Measurements from ENCODE around the gene SCEL. TPM values are rescaled to one million over a fixed set of nuclear protein-coding genes. Genes with fewer than 3 reads are reported as not detected.

SCEL gene
- total and polyA plus RNA-seq, 2 experiments from 2014 or later = not detected

- no peak overlapping the region for H3K27ac Mint-ChIP-seq
- Histone ChIP-seq H3K9me2 (ENCODE audit: insufficient read depth) (0 out of 2 replicates have a peak, but pooled peaks cover 2% of the 10 kb centered on the region), H3K4me2 (no peak overlapping the region), H3K4me1 (ENCODE audit: insufficient read depth) (no peaks in the 10 kb centered on the region), H3K36me3 (ENCODE audit: insufficient read depth) (no peaks in the 10 kb centered on the region), H3K4me3 (no peak overlapping the region), H4K20me1 (replicated peaks; ENCODE audit: insufficient read depth) (no peaks in the 10 kb centered on the region), H3K27me3 (ENCODE audit: insufficient read depth) (no peaks in the 10 kb centered on the region), H3K79me2 (replicated peaks; ENCODE audit: insufficient read depth) (no peaks in the 10 kb centered on the region), H3K27ac (ENCODE audit: low read depth) (no peak overlapping the region), H3F3A (replicated peaks; ENCODE audit: low read depth) (no peaks in the 10 kb centered on the region), H2AFZ (no peak overlapping the region; the same call in 1 of the 2 replicates)
- no peaks in the 10 kb centered on the region for H3K4me1 Mint-ChIP-seq
- ATAC-seq = peak; percentile 67
- no peaks in the 10 kb centered on the region for H3K36me3 Mint-ChIP-seq (ENCODE audit: low read depth)
- peaks cover 1% of the 10 kb centered on the region for H3K27me3 Mint-ChIP-seq (ENCODE audit: insufficient read depth, low read depth, poor library complexity)
- no peak overlapping the region for H3K4me3 Mint-ChIP-seq
- no peaks in the 10 kb centered on the region for H3K9me3 Mint-ChIP-seq
- peak; percentile 17 for DNase-seq (ENCODE audit: low spot score)
- TF ChIP-seq POLR2AphosphoS5 (IDR thresholded peaks at IDR 0.05; ENCODE audit: low read depth) = no peak
Measured at GRCh38 chr13:77489566-77490337, 45.8 kb upstream of the SCEL start.

- H3K4me1 ChIP-seq (ENCODE audit: insufficient read depth) = no peaks in the 10 kb centered on the region
- H3K27ac ChIP-seq (ENCODE audit: low read depth) = no peak overlapping the region
- H3K27me3 Mint-ChIP-seq (ENCODE audit: insufficient read depth, low read depth, poor library complexity) = peaks cover 1% of the 10 kb centered on the region
- no peaks in the 10 kb centered on the region for H3K36me3 ChIP-seq (ENCODE audit: insufficient read depth)
- H3K4me3 Mint-ChIP-seq = no peak overlapping the region
- ATAC-seq (no peak), DNase-seq (ENCODE audit: low spot score) (no peak)
- no peaks in the 10 kb centered on the region for H3K36me3 Mint-ChIP-seq (ENCODE audit: low read depth)
- no peak overlapping the region for H3K4me3 ChIP-seq
- no peaks in the 10 kb centered on the region for H3K79me2 ChIP-seq (replicated peaks; ENCODE audit: insufficient read depth)
- H3K4me1 Mint-ChIP-seq = no peaks in the 10 kb centered on the region
- H3K9me3 Mint-ChIP-seq = no peaks in the 10 kb centered on the region
- no peaks in the 10 kb centered on the region for H3K27me3 ChIP-seq (ENCODE audit: insufficient read depth)
- TF ChIP-seq NANOG (IDR thresholded peaks at IDR 0.05; ENCODE audit: borderline replicate concordance) (no peak), JUNB (IDR thresholded peaks at IDR 0.05; ENCODE audit: unreplicated experiment) (no peak), ETS1 (IDR thresholded peaks at IDR 0.05) (no peak)
- TF ChIP-seq, protein P1, sequence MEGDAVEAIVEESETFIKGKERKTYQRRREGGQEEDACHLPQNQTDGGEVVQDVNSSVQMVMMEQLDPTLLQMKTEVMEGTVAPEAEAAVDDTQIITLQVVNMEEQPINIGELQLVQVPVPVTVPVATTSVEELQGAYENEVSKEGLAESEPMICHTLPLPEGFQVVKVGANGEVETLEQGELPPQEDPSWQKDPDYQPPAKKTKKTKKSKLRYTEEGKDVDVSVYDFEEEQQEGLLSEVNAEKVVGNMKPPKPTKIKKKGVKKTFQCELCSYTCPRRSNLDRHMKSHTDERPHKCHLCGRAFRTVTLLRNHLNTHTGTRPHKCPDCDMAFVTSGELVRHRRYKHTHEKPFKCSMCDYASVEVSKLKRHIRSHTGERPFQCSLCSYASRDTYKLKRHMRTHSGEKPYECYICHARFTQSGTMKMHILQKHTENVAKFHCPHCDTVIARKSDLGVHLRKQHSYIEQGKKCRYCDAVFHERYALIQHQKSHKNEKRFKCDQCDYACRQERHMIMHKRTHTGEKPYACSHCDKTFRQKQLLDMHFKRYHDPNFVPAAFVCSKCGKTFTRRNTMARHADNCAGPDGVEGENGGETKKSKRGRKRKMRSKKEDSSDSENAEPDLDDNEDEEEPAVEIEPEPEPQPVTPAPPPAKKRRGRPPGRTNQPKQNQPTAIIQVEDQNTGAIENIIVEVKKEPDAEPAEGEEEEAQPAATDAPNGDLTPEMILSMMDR (conservative IDR thresholded peaks at IDR 0.05; ENCODE audit: low read depth in 2 of 2) = peak; percentile 33 to 47
- no peak overlapping the region for H3K4me2 ChIP-seq
- H3K27ac Mint-ChIP-seq = no peak overlapping the region
- no peaks in the 10 kb centered on the region for H3K9me2 ChIP-seq (ENCODE audit: insufficient read depth)
- H3F3A ChIP-seq (replicated peaks; ENCODE audit: low read depth) = no peaks in the 10 kb centered on the region
- H2AFZ ChIP-seq = no peak overlapping the region
- no peaks in the 10 kb centered on the region for H4K20me1 ChIP-seq (replicated peaks; ENCODE audit: insufficient read depth)
Measured at GRCh38 chr13:77492982-77493381, 42.5 kb upstream of the SCEL start.

DNA sequence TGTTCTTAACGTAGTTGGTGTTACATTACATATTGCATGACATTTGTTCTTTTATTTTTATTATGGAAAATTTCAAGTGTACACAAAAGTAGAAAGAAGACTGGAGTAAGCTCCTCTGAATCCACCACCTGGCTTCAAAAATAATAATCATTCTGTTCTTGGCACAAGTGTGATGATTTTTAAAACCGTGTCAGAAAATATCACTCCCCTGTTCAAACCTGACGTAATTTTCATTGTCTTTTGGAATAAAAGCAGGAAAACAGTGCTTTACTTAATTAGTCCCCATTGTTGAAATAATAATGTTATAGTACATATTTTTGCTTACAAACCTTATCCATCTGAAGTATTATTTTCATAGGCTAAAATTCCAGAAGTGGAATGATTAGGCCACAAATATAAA lies 41.3 kb upstream of the SCEL start:
- Histone ChIP-seq H3K4me1 (ENCODE audit: insufficient read depth) (no peaks in the 10 kb centered on the region), H3K36me3 (ENCODE audit: insufficient read depth) (no peaks in the 10 kb centered on the region), H3K27ac (ENCODE audit: low read depth) (no peak overlapping the region), H4K20me1 (replicated peaks; ENCODE audit: insufficient read depth) (no peaks in the 10 kb centered on the region), H3K27me3 (ENCODE audit: insufficient read depth) (no peaks in the 10 kb centered on the region), H2AFZ (no peak overlapping the region), H3K4me2 (no peak overlapping the region), H3K9me2 (ENCODE audit: insufficient read depth) (no peaks in the 10 kb centered on the region), H3K79me2 (replicated peaks; ENCODE audit: insufficient read depth) (no peaks in the 10 kb centered on the region), H3F3A (replicated peaks; ENCODE audit: low read depth) (no peaks in the 10 kb centered on the region), H3K4me3 (no peak overlapping the region)
- no peak for DNase-seq (ENCODE audit: low spot score)
- Mint-ChIP-seq H3K9me3 (no peaks in the 10 kb centered on the region), H3K4me1 (no peaks in the 10 kb centered on the region), H3K4me3 (no peak overlapping the region), H3K27ac (no peak overlapping the region), H3K36me3 (ENCODE audit: low read depth) (no peaks in the 10 kb centered on the region), H3K27me3 (ENCODE audit: insufficient read depth, low read depth, poor library complexity) (peaks cover 1% of the 10 kb centered on the region)
- ATAC-seq = no peak
- TF ChIP-seq CREB1 (CRISPR knock-in tag; IDR thresholded peaks at IDR 0.05; ENCODE audit: low read depth) = no peak
- no peak for TF ChIP-seq JUNB (IDR thresholded peaks at IDR 0.05; ENCODE audit: unreplicated experiment)
- TF ChIP-seq ZNF114 (CRISPR knock-in tag; IDR thresholded peaks at IDR 0.05) = no peak
- no peak for TF ChIP-seq STAT1 (IDR thresholded peaks at IDR 0.05; ENCODE audit: unreplicated experiment)
- no peak for TF ChIP-seq POLR2AphosphoS5 (IDR thresholded peaks at IDR 0.05; ENCODE audit: low read depth)
- no peak for TF ChIP-seq ETS1 (IDR thresholded peaks at IDR 0.05)
- TF ChIP-seq REST (IDR thresholded peaks at IDR 0.05; ENCODE audit: unreplicated experiment) = no peak
- TF ChIP-seq ZNF331 (CRISPR knock-in tag; IDR thresholded peaks at IDR 0.05; ENCODE audit: low read depth) = no peak
